ENCODE results near the gene CNDP1. TPM values are rescaled to one million over a fixed set of nuclear protein-coding genes. Genes with fewer than 3 reads are reported as not detected.

Gene CNDP1
- polyA plus RNA-seq, 1 donor (not counting 4 experiments of a cell fraction or from before 2014, with no cell fraction given): not detected

DNA sequence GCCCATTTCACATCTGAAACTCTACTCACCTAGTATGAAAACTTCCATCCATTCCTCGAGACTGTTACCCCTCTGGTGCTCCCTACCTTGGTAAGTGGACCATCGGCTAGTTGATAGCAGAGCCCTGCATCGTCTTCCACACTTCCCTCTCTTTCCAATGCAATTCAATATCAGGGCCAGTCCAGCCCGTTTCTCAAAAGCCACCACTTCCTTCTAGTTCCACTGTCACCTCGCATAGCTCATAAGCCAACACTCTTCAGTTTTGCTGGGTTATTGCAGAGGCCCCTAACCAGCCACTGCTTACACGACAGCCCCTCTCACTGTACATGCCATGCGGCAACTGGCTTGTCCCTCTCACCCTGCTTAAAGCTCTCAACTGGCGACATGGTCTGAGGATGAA, 53.1 kb downstream of the CNDP1 start:
- no peak overlapping the region for H3K4me3 ChIP-seq (ENCODE audit: control insufficient read depth in 2 of 3, extremely low read depth in 1 of 3, insufficient read depth in 2 of 3, low read depth in 1 of 3, low read length in 3 of 3)
- dilution Hi-C loops (cut with MboI; ENCODE audit: extremely low pct_ligation_motif_present, low sequenced_read_pairs): no loop called here
- no peak overlapping the region for H3K9ac ChIP-seq (ENCODE audit: control insufficient read depth, extremely low read depth, insufficient read depth, low read length)
- no peaks in the 10 kb centered on the region for H3K4me1 ChIP-seq (ENCODE audit: control insufficient read depth, extremely low read depth, insufficient read depth, low read length)
- H3K27me3 ChIP-seq (ENCODE audit: control insufficient read depth, extremely low read depth, insufficient read depth, low read length): no peaks in the 10 kb centered on the region
- no peak overlapping the region for H2AFZ ChIP-seq (ENCODE audit: control insufficient read depth, low read length)
- H3K4me2 ChIP-seq (ENCODE audit: control insufficient read depth, extremely low read depth, insufficient read depth, low read depth, low read length): no peak overlapping the region
- FAIRE-seq (no peak), DNase-seq (ENCODE audit: low read depth, low spot score) (no peak)
- H3K9me1 ChIP-seq (ENCODE audit: control insufficient read depth, extremely low read depth, insufficient read depth, low read length): no peaks in the 10 kb centered on the region
- H3K27ac ChIP-seq (ENCODE audit: control insufficient read depth, insufficient read depth, low read length): no peak overlapping the region
- no peaks in the 10 kb centered on the region for H3K36me3 ChIP-seq (ENCODE audit: control insufficient read depth in 2 of 2, extremely low read depth in 1 of 2, insufficient read depth in 2 of 2, low read length in 2 of 2)
- H3K9me3 ChIP-seq (ENCODE audit: control insufficient read depth, low read depth, low read length): no peaks in the 10 kb centered on the region
- no peaks in the 10 kb centered on the region for H4K20me1 ChIP-seq (ENCODE audit: control insufficient read depth, extremely low read depth, insufficient read depth, low read length)
- TF ChIP-seq, protein P1, sequence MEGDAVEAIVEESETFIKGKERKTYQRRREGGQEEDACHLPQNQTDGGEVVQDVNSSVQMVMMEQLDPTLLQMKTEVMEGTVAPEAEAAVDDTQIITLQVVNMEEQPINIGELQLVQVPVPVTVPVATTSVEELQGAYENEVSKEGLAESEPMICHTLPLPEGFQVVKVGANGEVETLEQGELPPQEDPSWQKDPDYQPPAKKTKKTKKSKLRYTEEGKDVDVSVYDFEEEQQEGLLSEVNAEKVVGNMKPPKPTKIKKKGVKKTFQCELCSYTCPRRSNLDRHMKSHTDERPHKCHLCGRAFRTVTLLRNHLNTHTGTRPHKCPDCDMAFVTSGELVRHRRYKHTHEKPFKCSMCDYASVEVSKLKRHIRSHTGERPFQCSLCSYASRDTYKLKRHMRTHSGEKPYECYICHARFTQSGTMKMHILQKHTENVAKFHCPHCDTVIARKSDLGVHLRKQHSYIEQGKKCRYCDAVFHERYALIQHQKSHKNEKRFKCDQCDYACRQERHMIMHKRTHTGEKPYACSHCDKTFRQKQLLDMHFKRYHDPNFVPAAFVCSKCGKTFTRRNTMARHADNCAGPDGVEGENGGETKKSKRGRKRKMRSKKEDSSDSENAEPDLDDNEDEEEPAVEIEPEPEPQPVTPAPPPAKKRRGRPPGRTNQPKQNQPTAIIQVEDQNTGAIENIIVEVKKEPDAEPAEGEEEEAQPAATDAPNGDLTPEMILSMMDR (optimal IDR thresholded peaks at IDR 0.05 in 1 of 3, IDR thresholded peaks at IDR 0.05 in 1 of 3, conservative IDR thresholded peaks at IDR 0.05 in 1 of 3; ENCODE audit: extremely low read depth in 1 of 3, insufficient read depth in 2 of 3, low read length in 3 of 3): no peak
- TF ChIP-seq EZH2 (IDR thresholded peaks at IDR 0.05; ENCODE audit: low read length): no peak
- no peaks in the 10 kb centered on the region for H3K79me2 ChIP-seq (ENCODE audit: control insufficient read depth, insufficient read depth, low read length)

GRCh38 chr18:74589021-74589420, 54.7 kb downstream of the CNDP1 start:
- Histone ChIP-seq H2AFZ (ENCODE audit: control insufficient read depth, low read length) (no peak overlapping the region), H4K20me1 (ENCODE audit: control insufficient read depth, extremely low read depth, insufficient read depth, low read length) (no peaks in the 10 kb centered on the region), H3K9ac (ENCODE audit: control insufficient read depth, extremely low read depth, insufficient read depth, low read length) (no peak overlapping the region), H3K27ac (ENCODE audit: control insufficient read depth, insufficient read depth, low read length) (no peak overlapping the region), H3K79me2 (ENCODE audit: control insufficient read depth, insufficient read depth, low read length) (no peaks in the 10 kb centered on the region), H3K4me3 (ENCODE audit: control insufficient read depth in 2 of 3, extremely low read depth in 1 of 3, insufficient read depth in 2 of 3, low read depth in 1 of 3, low read length in 3 of 3) (no peak overlapping the region), H3K4me1 (ENCODE audit: control insufficient read depth, extremely low read depth, insufficient read depth, low read length) (no peaks in the 10 kb centered on the region), H3K4me2 (ENCODE audit: control insufficient read depth, extremely low read depth, insufficient read depth, low read depth, low read length) (no peak overlapping the region), H3K27me3 (ENCODE audit: control insufficient read depth, extremely low read depth, insufficient read depth, low read length) (no peaks in the 10 kb centered on the region), H3K9me3 (ENCODE audit: control insufficient read depth, low read depth, low read length) (no peaks in the 10 kb centered on the region), H3K9me1 (ENCODE audit: control insufficient read depth, extremely low read depth, insufficient read depth, low read length) (no peaks in the 10 kb centered on the region), H3K36me3 (ENCODE audit: control insufficient read depth in 2 of 2, extremely low read depth in 1 of 2, insufficient read depth in 2 of 2, low read length in 2 of 2) (peaks cover 0 to 2% of the 10 kb centered on the region in 2 experiments)
- dilution Hi-C loops (cut with MboI; ENCODE audit: extremely low pct_ligation_motif_present, low sequenced_read_pairs): no loop called here
- FAIRE-seq: no peak
- no peak for DNase-seq (ENCODE audit: low read depth, low spot score)
- TF ChIP-seq, protein P1 (optimal IDR thresholded peaks at IDR 0.05 in 1 of 3, IDR thresholded peaks at IDR 0.05 in 1 of 3, conservative IDR thresholded peaks at IDR 0.05 in 1 of 3; ENCODE audit: extremely low read depth in 1 of 3, insufficient read depth in 2 of 3, low read length in 3 of 3): no peak
- no peak for TF ChIP-seq EZH2 (IDR thresholded peaks at IDR 0.05; ENCODE audit: low read length)
